Measurements from ENCODE around the gene CT47C1.

DNA sequence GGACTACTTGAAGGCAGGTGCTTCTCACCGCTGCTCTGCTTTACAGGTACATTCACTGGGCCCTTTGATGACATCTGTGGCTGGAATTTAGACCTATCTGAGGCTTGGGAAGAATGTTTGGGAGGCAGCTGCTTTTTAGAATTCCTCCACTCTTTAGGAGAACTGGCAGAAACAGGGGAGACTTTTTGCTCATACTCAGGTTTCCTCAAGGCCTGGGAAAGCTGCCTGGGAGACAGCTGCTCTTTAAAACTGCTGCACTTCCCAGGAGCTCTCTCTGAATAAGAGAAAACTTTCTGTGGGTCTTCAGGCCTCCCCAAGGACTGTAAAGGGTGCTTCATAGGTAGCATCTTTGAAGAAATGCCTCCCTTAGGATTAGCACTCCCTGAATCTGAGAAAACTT, 14.3 kb downstream of the CT47C1 start:
- TF ChIP-seq, protein P1, sequence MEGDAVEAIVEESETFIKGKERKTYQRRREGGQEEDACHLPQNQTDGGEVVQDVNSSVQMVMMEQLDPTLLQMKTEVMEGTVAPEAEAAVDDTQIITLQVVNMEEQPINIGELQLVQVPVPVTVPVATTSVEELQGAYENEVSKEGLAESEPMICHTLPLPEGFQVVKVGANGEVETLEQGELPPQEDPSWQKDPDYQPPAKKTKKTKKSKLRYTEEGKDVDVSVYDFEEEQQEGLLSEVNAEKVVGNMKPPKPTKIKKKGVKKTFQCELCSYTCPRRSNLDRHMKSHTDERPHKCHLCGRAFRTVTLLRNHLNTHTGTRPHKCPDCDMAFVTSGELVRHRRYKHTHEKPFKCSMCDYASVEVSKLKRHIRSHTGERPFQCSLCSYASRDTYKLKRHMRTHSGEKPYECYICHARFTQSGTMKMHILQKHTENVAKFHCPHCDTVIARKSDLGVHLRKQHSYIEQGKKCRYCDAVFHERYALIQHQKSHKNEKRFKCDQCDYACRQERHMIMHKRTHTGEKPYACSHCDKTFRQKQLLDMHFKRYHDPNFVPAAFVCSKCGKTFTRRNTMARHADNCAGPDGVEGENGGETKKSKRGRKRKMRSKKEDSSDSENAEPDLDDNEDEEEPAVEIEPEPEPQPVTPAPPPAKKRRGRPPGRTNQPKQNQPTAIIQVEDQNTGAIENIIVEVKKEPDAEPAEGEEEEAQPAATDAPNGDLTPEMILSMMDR (IDR thresholded peaks at IDR 0.05): no peak
- TF ChIP-seq EP300 (IDR thresholded peaks at IDR 0.05) (no peak), CHD4 (IDR thresholded peaks at IDR 0.05; ENCODE audit: borderline replicate concordance) (no peak), POLR2A (IDR thresholded peaks at IDR 0.05; ENCODE audit: low read length) (no peak), RAD21 (conservative IDR thresholded peaks at IDR 0.05 in 1 of 2, IDR thresholded peaks at IDR 0.05 in 1 of 2) (no peak), CEBPB (IDR thresholded peaks at IDR 0.05) (no peak), JUN (IDR thresholded peaks at IDR 0.05) (no peak), NPAS2 (CRISPR knock-in tag; IDR thresholded peaks at IDR 0.05; ENCODE audit: borderline replicate concordance) (no peak), JUNB (IDR thresholded peaks at IDR 0.05) (no peak)
- TF ChIP-seq, protein P2, sequence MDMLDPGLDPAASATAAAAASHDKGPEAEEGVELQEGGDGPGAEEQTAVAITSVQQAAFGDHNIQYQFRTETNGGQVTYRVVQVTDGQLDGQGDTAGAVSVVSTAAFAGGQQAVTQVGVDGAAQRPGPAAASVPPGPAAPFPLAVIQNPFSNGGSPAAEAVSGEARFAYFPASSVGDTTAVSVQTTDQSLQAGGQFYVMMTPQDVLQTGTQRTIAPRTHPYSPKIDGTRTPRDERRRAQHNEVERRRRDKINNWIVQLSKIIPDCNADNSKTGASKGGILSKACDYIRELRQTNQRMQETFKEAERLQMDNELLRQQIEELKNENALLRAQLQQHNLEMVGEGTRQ (IDR thresholded peaks at IDR 0.05): no peak
- TF ChIP-seq, protein P3, sequence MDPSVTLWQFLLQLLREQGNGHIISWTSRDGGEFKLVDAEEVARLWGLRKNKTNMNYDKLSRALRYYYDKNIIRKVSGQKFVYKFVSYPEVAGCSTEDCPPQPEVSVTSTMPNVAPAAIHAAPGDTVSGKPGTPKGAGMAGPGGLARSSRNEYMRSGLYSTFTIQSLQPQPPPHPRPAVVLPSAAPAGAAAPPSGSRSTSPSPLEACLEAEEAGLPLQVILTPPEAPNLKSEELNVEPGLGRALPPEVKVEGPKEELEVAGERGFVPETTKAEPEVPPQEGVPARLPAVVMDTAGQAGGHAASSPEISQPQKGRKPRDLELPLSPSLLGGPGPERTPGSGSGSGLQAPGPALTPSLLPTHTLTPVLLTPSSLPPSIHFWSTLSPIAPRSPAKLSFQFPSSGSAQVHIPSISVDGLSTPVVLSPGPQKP (IDR thresholded peaks at IDR 0.05; ENCODE audit: low read depth, low read length): no peak
- TF ChIP-seq, protein P4, sequence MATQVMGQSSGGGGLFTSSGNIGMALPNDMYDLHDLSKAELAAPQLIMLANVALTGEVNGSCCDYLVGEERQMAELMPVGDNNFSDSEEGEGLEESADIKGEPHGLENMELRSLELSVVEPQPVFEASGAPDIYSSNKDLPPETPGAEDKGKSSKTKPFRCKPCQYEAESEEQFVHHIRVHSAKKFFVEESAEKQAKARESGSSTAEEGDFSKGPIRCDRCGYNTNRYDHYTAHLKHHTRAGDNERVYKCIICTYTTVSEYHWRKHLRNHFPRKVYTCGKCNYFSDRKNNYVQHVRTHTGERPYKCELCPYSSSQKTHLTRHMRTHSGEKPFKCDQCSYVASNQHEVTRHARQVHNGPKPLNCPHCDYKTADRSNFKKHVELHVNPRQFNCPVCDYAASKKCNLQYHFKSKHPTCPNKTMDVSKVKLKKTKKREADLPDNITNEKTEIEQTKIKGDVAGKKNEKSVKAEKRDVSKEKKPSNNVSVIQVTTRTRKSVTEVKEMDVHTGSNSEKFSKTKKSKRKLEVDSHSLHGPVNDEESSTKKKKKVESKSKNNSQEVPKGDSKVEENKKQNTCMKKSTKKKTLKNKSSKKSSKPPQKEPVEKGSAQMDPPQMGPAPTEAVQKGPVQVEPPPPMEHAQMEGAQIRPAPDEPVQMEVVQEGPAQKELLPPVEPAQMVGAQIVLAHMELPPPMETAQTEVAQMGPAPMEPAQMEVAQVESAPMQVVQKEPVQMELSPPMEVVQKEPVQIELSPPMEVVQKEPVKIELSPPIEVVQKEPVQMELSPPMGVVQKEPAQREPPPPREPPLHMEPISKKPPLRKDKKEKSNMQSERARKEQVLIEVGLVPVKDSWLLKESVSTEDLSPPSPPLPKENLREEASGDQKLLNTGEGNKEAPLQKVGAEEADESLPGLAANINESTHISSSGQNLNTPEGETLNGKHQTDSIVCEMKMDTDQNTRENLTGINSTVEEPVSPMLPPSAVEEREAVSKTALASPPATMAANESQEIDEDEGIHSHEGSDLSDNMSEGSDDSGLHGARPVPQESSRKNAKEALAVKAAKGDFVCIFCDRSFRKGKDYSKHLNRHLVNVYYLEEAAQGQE (IDR thresholded peaks at IDR 0.05): no peak
- TF ChIP-seq, protein P5, sequence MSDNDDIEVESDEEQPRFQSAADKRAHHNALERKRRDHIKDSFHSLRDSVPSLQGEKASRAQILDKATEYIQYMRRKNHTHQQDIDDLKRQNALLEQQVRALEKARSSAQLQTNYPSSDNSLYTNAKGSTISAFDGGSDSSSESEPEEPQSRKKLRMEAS (IDR thresholded peaks at IDR 0.05): no peak

All from A549 (cell line).